Measurements from ENCODE around the gene BBOX1. TPM values are rescaled to one million over a fixed set of nuclear protein-coding genes. Genes with fewer than 3 reads are reported as not detected.

Gene BBOX1
- total and polyA plus RNA-seq, 12 donors = 0.25 TPM; not detected in 11

DNA sequence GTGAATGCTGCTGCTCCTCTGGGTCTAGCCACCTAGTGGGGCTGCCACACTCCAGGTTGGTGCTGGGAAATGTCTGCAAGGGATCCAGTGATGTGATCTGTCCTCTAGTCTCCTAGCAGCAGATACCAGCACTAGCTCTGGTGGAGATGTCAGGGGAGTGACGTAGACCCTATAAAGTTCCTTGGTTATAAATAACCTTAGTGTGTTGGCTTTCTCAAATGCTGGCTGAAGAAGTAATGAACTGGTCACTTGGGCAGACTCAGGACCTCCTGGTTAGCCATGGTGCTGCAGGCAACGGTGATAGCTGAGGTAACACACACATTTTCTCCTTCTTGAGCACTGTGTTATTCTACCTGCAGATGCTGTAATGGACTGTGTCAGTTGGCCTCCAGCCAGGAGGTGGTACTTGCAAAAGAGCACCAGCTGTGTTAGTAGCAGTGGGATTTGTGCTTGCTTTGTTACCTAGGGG lies 35.5 kb downstream of the BBOX1 start:
- 67% methylated on average over 2 of the region's 2 CpGs for WGBS, 2 donors
- DNase-seq = no peak
- ATAC-seq = no peak

DNA sequence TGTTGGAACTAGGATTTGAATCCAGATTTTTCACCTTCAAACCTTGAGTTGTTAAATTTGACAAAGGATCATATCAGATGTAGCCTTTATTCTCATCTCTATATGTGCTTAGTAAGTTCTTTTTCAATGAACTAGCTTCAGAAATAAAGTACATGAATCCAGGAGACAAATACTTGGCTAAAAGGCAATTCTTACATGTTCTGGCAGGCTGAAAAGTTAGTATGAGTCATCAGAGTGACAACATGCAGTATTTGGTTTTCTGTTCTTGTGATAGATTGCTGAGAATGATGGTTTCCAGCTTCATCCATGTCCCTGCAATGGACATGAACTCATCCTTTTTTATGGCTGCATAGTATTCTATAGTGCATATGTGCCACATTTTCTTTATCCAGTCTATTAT lies 40.4 kb downstream of the BBOX1 start:
- Histone ChIP-seq H3K27me3 (no peaks in the 10 kb centered on the region), H3K4me1 (no peaks in the 10 kb centered on the region), H3K36me3 (no peaks in the 10 kb centered on the region), H3K4me3 (no peak overlapping the region), H3K27ac (no peak overlapping the region), H3K9me3 (peaks cover 0 to 6% (median 0%) of the 10 kb centered on the region in 11 donors)
- no peak for DNase-seq
- ATAC-seq = no peak
- TF ChIP-seq CTCF (IDR thresholded peaks at IDR 0.05) = no peak
- intact Hi-C loops (cut with DNase I) = no loop called here

More for the DNA sequence above, 35.5 kb downstream of the BBOX1 start:
- Histone ChIP-seq H3K27me3 (no peaks in the 10 kb centered on the region), H3K9me3 (peaks cover 0 to 11% (median 0%) of the 10 kb centered on the region in 11 donors), H3K36me3 (no peaks in the 10 kb centered on the region), H3K4me1 (no peaks in the 10 kb centered on the region), H3K4me3 (no peak overlapping the region), H3K27ac (no peak overlapping the region)
- TF ChIP-seq CTCF (IDR thresholded peaks at IDR 0.05) = no peak
- intact Hi-C loops (cut with DNase I) = no loop called here

GRCh38 chr11:27083241-27083640 lies 42.6 kb downstream of the BBOX1 start:
- Histone ChIP-seq H3K27ac (no peak overlapping the region), H3K4me1 (no peaks in the 10 kb centered on the region), H3K27me3 (no peaks in the 10 kb centered on the region), H3K36me3 (no peaks in the 10 kb centered on the region), H3K9me3 (peaks cover 0 to 8% (median 0%) of the 10 kb centered on the region in 11 donors), H3K4me3 (no peak overlapping the region)
- 84 to 86% methylated on average over 2 of the region's 2 CpGs for WGBS, 2 donors
- DNase-seq (no peak), ATAC-seq (no peak)
- TF ChIP-seq CTCF (IDR thresholded peaks at IDR 0.05) = no peak
- intact Hi-C loops (cut with DNase I) = no loop called here

GRCh38 chr11:27083782-27084181 lies 43.2 kb downstream of the BBOX1 start:
- TF ChIP-seq CTCF (IDR thresholded peaks at IDR 0.05) = no peak
- no peaks in the 10 kb centered on the region for H3K27me3 ChIP-seq
- H3K27ac ChIP-seq = no peak overlapping the region
- H3K36me3 ChIP-seq = no peaks in the 10 kb centered on the region
- ATAC-seq (peak in 1 of 8 donors; percentile 67), DNase-seq (no peak)
- no peaks in the 10 kb centered on the region for H3K4me1 ChIP-seq
- intact Hi-C loops (cut with DNase I) = no loop called here
- H3K9me3 ChIP-seq = peaks cover 0 to 10% (median 0%) of the 10 kb centered on the region in 11 donors
- no peak overlapping the region for H3K4me3 ChIP-seq
